ENCODE results near the gene SPP2.

The SPP2 gene

GRCh38 chr2:234116010-234116409 is 65.5 kb downstream of the SPP2 start:
- H3K4me3 ChIP-seq (ENCODE audit: low read depth, low read length), result no peak overlapping the region
- DNase-seq (ENCODE audit: low read depth), result no peak
- no peak for TF ChIP-seq CTCF (IDR thresholded peaks at IDR 0.05; ENCODE audit: low read depth, low read length, missing control alignments)

GRCh38 chr2:234121999-234122398 is 71.5 kb downstream of the SPP2 start:
- no peak overlapping the region for H3K4me3 ChIP-seq (ENCODE audit: low read depth, low read length)
- TF ChIP-seq CTCF (IDR thresholded peaks at IDR 0.05; ENCODE audit: low read depth, low read length, missing control alignments), result no peak
- DNase-seq (ENCODE audit: low read depth), result no peak

- no peak for DNase-seq (ENCODE audit: low read depth)
- H3K4me3 ChIP-seq (ENCODE audit: low read depth, low read length), result no peak overlapping the region
- no peak for TF ChIP-seq CTCF (IDR thresholded peaks at IDR 0.05; ENCODE audit: low read depth, low read length, missing control alignments)
Observed at GRCh38 chr2:234125451-234126145, 75.1 kb downstream of the SPP2 start.

- TF ChIP-seq CTCF (IDR thresholded peaks at IDR 0.05; ENCODE audit: low read depth, low read length, missing control alignments), result no peak
- no peak overlapping the region for H3K4me3 ChIP-seq (ENCODE audit: low read depth, low read length)
- DNase-seq (ENCODE audit: low read depth), result no peak
Observed at GRCh38 chr2:234126146-234126470, 75.6 kb downstream of the SPP2 start.
